ENCODE measurements around the gene TFDP1.
"Not testable (repeated sequence)": the region's sequence is repeated elsewhere in the genome, so short reads cannot be mapped to it uniquely, and the experiment has no call there.

The TFDP1 gene

GRCh38 chr13:113551081-113552000 lies 33.2 kb upstream of the TFDP1 start:
- FAIRE-seq = no peak

DNA sequence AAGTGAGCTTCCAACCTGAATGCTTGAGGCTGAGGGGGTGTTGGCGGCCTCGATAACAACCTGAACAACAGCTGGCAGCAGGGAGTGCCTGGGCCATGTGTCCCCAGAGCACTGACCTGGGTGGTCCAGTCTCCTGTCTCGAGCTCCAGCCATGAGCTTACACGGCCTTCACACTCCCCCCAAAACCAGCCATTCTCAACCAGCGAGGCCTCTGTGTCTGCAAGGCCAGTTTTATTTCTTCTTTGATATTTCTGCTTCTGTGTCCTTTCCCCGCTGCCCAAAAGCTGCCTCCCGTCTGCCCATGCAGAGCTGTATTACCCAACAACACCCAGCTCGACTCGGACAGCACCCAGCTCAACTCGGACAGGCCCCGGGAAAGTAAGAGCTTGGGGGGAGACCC lies 32.5 kb upstream of the TFDP1 start:
- no peak for FAIRE-seq

DNA sequence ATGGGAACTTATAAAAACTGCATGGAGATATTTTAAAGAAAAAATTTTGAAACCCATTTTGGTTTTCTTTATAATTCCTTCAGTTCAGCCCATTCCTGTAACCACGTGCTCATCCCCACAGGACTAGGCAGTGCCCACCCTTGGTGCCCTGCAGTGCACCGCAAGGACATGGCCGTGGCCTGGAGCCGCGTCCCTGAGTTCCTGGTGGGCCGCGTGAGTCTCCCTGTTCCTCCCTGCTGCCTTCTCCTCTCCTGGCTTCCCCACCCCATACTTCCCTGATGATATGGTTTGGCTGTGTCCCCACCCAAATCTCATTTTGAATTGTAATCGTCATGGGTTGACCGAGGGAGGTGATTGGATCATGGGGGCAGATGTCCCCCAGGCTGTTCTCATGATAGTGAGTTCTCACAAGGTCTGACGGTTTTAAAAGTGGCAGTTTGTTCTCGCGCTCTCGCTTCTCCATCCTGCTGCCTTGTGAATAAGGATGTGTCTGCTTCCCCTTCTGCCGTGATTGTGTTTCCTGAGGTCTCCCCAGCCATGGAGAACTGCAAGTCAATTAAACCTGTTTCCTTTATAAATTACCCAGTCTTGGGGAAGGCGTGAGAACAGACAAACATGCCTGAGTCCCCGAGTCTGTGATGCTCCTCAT lies 31.6 kb upstream of the TFDP1 start:
- no peak for FAIRE-seq

DNA sequence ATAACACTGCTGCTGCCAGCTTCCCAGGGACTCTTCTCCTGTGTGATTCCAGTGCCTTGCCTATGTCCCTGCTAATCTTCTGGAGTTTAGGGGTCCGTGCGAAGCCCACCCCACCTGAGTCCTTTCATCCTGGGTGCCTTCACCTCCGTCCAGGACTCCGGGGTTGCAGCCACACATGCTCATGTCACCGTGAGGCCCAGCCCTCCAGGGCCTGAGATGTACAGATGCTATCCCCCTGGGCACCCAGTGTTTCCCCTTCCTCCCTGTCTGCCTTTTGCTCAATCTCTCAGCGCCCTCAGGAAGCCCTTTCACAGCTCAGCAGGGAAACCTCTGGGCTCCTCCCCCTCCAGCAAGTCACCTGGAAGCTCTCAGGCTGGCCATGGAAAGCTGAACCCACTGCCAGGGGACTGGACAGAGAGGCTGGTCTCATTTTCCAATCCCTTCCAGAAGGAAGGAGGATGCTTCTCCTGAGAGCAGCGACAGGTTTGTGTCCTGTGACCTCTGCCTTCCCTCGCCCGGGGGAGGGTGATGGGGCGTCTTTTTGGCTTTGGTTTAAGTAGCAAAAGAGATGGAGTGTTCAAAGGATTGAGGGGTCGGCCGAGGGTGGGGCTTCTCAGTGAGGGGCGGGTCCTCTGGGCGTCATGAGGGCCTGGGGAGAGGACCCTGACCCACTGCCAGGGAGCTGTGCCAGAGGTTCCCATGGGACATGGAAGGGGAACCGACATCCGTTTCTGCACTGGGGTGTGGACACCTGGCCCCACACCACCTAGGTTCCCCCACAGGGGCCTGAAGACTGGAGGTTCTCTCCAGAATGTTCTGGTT lies 30.8 kb upstream of the TFDP1 start:
- no peak for FAIRE-seq

- FAIRE-seq = no peak
Observed at GRCh38 chr13:113554333-113554700, 30.2 kb upstream of the TFDP1 start.

DNA sequence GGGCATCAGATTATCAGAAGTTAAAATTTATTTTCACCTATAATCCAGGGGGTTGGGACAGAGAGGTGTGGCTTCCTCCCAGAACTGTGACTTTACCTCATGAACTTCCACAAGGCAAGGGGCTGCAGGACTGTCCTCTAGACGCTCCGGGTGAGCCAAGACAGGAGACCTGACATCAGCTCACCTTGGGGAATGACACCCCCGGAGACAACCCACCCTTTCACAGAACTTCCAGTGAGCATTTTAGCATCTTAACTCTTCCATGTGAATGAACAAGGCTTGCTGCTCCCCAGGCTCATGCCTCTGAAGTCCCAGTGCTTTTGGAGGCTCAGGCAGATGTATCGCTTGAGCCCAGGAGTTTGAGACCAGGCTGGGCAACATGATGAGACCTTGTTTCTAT lies 29.4 kb upstream of the TFDP1 start:
- FAIRE-seq = no peak

DNA sequence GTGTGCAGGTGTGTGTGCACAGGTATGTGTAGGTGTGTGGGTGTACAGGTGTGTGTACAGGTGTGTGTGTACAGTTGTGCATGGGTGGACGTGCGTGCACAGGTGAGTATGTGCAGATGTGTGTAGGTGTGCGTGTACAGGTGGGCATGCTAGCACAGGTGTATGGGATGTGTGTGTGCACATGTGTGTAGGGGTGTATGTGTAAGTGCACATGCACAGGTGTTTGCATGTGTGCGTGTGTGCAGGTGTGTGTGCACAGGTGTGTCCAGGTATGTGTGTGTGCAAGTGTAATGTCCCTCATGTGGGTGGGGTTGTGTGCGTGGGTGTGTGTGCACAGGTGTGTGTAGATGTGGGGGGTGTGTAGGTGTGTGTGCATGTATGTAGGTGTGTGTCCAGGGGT lies 27.5 kb upstream of the TFDP1 start:
- FAIRE-seq = no peak

DNA sequence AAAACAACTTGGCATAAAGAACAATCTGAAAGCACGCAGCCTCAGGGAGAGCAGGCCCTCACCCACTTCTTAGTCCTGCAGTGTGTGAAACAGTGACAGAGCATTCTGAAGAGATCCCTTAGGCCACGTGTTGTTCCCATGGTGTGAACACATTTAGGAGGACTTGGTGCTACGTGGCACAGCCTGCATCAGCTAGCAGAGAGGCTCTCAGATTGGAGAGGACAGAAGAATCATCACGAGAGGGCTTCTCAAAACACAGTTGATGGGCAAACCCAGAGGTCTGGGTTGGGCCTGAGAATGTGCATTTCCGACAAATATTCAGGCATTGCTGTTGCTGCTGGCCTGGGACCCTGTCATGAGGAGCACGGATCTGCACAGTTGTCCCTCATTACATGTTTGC lies 26.1 kb upstream of the TFDP1 start:
- no peak for FAIRE-seq

GRCh38 chr13:113559061-113559460 lies 25.5 kb upstream of the TFDP1 start:
- no peak for FAIRE-seq

DNA sequence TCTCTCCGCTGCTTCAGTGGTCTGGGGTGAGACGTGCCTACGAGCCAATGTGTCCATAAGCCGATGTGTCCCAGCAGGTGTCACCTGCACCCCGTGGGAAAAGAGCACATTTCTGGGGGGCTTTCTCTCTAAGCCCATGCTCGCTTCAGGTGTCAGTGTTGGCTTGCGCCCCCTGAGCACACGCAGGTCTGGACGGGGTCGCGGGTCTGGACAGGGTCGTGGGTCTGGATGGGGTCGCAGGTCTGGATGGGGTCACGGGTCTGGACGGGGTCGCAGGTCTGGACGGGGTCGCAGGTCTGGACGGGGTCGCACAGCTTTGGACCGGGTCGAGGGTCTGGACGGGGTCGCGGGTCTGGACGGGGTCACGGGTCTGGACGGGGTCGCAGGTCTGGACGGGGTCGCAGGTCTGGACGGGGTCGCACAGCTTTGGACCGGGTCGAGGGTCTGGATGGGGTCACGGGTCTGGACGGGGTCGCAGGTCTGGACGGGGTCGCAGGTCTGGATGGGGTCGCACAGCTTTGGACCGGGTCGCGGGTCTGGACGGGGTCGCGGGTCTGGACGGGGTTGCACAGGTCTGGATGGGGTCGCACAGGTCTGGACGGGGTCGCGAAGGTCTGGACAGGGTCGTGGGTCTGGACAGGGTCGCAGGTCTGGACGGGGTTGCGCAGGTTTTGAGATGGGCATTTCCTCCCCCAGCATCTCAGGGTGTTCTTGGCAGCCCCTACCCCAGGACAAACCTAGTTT lies 24.5 kb upstream of the TFDP1 start:
- no peak for FAIRE-seq

GRCh38 chr13:113560645-113561416 lies 23.7 kb upstream of the TFDP1 start:
- FAIRE-seq = no peak

- no peak for FAIRE-seq
Observed at GRCh38 chr13:113561417-113562084, 23.0 kb upstream of the TFDP1 start.

DNA sequence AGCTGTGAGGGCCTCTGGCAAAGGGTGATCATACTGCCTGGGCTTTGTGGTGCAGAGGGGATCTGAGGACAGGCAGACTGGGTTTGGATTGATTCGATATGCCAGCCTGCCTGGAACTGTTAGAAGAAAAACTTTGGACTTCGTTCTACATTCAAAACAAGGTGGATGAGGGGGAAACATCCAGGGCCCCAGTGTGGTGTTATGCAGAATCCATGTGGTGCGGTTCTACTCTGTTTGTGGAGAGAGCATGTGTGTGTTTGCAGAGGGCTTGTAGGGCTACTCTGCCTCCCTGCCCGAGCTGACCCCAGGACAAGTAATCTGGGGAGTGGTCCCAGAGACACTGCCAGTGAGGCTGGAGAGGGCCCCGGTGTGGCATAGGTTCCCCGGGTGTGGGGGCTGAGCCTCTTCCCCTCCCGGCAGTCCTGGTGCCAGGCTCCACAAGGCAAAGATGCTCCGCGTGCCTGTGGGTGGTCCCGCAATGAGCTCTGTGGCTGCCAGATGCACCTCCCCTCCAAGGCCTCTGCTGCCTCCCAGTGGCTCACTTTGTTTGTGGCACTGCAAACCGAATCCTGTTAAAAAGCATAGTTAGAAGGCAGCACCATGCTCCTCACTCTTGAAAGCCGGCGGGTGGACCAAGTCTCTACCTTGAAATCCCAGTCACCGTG lies 22.3 kb upstream of the TFDP1 start:
- no peak for FAIRE-seq

- no peak for FAIRE-seq
Observed at GRCh38 chr13:113562844-113563243, 21.7 kb upstream of the TFDP1 start.

GRCh38 chr13:113563511-113563910 lies 21.0 kb upstream of the TFDP1 start:
- FAIRE-seq = not testable (repeated sequence)

GRCh38 chr13:113564331-113565023 lies 20.1 kb upstream of the TFDP1 start:
- no peak for FAIRE-seq

DNA sequence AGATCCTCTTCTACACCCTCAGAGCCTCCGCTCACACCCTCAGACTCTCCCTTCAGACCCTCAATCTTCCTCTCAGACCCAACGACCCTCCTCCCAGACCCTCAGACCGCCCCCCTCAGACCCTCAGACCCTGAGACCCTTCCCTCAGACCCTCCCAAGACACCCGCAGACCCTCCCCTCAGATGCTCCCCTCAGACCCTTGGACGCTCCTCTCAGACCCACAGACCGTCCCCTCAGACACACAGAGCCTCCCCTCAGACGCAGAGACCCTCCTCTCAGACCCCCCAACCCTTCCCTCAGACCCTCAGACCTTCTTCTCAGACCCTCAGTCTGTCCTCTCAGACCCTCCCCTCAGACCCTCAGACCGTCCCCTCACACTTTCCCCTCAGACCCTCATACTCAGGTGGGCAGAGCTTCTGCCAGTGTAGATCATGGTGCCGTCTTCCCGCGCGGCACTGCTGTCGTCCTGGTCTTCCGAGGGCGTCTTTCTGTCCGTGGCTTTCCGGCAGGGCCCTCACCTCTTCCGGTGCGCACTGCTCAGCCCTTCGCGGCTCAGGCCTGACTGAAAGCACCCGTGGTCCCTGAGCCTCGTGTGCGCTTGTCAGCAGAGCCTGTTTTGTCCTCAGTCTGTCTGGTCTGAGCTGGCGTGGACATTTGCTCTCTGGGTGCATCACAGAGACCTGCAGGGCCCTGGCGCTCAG lies 18.9 kb upstream of the TFDP1 start:
- no peak for FAIRE-seq

GRCh38 chr13:113566227-113566561 lies 18.4 kb upstream of the TFDP1 start:
- FAIRE-seq = no peak

- no peak for FAIRE-seq
Observed at GRCh38 chr13:113567681-113568080, 16.9 kb upstream of the TFDP1 start.

DNA sequence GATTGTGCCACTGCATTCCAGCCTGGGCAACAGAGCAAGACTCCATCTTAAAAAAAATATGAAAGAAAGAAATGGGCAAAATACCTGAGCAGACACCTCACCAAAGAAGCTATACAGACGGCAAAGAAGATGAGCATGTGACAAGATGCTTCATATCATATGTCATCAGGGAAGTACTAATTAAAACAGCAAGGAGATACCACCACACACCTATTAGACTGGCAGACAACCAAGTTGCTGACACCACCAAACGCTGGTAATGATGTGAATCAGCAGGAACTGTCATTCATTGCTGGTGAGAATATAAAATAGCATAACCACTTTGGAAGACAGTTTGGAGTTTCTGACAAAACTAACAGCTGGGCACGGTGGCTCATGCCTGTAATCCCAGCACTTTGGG lies 11.5 kb upstream of the TFDP1 start:
- no peak for FAIRE-seq

Data from islet of Langerhans (tissue), 1 donor.